GM21515 (cell line): ENCODE data around the gene TCF4.

ENCODE experiments used
- ATAC-seq: cut with Tn5 transposase; IDR thresholded peaks from one replicate; pipeline ENCODE4 v1.9.1; 2021; ENCODE audit not compliant: unreplicated experiment

TCF4 gene

DNA sequence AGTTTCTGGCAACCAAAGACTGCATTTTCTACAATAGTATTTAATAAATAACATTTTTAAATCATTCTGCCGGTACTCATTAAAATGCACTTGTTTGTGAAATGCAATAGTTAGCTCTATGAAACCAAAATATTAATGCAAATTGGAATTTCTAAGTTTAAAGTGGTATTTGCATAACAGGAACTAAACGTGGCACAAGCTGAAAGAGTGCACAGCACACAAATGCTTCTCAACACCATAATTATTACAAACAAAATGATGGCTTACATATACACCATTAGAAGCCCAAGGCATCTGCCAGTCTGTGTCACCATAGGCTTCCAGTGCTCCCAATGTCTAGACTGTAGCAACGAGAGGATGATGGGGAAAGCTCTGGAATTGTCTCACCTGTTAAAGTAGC lies 280.5 kb downstream of the TCF4 start:
- peak; percentile 47 for ATAC-seq

GRCh38 chr18:55306359-55307024 lies 281.5 kb downstream of the TCF4 start:
- ATAC-seq, result no peak

GRCh38 chr18:55302167-55302833 lies 285.7 kb downstream of the TCF4 start:
- no peak for ATAC-seq

GRCh38 chr18:55301824-55302166 lies 286.2 kb downstream of the TCF4 start:
- no peak for ATAC-seq

- no peak for ATAC-seq
Measured at GRCh38 chr18:55300936-55301531, 287.0 kb downstream of the TCF4 start.

GRCh38 chr18:55300421-55300935 lies 287.5 kb downstream of the TCF4 start:
- no peak for ATAC-seq

DNA sequence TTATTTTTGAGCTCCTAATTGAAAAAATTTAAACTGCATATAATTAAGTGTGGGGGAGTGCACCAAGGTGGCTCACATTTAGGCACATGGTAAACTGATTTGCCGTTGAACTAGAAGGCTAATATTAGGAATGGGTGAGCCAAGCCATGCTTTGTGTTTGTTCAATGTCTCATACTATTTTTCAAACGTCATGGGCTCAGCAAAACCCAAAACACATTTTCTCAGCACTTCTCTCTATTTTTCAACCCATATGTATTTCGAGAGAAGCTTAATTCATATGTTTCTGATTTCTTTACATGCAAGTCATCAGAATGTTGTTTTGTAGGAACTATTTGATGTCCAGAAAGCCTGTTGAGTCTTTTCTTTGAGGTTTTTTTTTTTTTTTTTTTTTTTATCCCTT lies 291.2 kb downstream of the TCF4 start:
- no peak for ATAC-seq

- no peak for ATAC-seq
Measured at GRCh38 chr18:55296115-55296514, 291.9 kb downstream of the TCF4 start.

DNA sequence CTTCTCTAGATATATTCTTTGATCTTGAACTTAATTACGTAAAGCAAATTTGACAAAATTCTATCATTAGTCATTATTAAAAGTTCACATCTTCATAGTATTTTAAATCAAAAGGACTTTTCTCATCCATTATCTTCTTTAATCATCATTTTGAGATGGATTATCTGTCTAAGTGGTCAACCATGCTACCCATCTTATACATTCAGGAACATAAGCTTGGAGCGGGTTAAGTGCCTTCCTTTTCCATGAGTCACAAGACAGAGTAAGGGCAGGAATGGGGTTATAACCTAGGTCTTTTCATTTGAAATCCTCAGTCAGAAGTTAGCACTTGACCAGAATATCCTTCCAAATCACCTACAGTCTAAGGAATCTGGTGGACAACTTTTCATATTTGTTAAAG lies 297.1 kb downstream of the TCF4 start:
- ATAC-seq, result no peak

- peak; percentile 54 for ATAC-seq
Measured at GRCh38 chr18:55289775-55290174, 298.2 kb downstream of the TCF4 start.

DNA sequence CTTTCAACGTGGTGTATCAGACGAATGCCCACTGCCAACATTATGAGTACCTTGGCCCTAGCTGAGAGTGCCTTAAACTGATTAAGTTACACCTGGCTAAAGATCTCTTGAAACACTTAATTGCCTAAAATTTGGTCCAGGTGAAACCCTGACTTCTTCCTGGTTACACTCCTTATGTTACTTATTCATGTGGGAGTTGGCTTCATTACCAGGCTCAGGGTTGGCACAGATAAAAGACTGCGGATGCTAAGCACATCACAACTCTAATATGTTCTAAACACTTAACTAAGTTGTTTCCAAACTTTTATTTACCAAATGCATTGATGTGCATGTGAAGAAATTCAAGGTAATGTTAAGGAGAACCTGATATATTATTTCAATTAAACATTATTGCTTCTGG lies 298.9 kb downstream of the TCF4 start:
- no peak for ATAC-seq

DNA sequence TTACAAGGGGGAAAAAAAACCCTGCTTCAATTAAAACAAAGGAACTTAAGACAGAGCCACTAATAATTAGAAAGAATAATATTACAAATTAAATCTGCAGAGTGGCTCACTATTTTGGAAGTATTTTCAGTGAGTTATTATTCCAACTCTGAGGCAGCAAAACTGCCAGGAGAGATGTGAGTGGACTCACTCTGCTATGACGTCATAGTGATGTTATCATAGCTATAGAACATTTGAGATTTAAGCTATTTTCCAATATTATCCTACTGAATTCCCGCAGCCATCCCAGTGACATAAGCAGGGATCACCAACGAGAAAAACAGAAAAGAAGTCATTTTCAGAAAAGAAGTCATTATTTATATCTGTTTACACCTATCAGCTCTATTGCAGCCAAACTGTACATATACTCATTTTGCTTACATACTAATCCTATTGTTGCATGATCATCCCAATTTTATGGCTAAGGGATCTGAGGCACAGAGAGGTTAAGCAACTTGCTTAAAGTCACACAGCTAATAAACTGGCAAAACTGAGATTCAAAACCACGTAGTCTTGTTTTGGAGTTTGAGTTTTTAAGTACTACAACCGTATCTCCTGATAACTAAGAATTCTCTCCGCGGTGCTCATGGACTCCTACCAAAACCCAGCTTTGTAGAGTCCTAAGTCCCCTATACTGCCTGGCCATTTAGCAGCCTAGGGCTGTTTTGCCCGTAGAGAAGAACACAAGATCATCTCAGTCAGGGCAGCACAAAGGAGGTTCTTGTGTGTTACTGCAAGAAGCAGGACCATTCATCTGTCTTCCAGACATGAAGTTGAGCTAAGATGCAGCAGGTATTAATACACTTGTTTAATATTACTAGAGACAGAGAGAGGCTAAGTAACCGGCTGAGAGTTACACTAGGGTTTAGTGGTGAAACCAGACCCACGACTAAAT lies 299.8 kb downstream of the TCF4 start:
- no peak for ATAC-seq

DNA sequence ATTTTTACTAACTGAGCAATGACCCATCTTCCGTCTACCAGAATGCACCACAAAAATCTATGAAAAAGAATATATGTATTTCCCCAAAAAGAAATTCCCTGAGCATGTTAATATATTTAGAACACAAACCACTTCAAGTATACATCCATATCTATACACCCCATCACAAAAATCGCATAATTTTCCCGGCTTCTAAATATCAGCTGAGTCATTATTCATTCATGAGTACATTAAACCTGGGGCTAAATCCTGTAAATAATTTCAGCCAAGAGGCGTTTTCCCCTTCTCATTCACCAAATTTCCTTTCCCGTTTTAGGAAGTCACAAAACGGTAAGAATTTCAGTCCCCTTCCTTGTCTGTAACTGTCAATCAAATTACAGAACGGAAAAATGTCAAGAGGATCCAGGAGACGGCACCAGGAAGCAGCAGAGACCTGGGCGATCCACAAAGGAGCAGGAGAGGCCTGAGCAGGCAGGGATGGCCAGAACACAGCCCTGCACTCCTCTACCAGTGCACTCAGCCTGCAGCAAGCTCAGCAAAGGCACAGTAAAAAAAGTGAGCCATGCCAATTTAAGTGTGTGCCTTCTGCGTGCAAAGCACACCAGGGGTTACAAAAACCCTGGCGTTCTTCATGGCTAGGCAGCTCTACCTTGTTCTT lies 300.7 kb downstream of the TCF4 start:
- ATAC-seq, result no peak

DNA sequence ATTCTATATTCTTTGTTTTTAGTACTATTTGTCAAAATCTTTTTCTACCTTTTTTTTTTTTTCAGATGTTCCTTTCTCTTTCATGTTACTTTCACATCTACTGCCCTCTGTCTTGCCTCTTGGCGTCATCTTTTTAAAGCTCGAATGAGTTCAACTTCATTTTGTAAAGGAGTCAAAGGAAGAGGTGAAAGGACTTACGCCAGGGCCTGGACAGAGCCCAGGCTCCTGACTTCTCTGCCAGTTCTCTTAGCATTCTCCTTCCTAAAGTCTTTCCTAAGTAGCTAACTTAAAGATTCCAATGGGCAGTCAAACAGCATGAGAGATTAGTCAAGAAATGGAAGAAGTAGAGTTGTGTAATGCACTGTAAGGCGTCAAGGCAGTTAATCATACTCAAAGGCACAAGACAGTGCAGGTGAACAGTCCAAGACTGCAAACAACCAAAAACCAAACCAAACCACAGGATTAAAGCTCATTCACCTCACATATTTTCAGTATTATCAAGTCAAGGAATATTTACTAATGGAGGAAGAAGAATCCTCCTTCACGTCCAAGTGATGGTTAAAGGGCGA lies 301.7 kb downstream of the TCF4 start:
- no peak for ATAC-seq

DNA sequence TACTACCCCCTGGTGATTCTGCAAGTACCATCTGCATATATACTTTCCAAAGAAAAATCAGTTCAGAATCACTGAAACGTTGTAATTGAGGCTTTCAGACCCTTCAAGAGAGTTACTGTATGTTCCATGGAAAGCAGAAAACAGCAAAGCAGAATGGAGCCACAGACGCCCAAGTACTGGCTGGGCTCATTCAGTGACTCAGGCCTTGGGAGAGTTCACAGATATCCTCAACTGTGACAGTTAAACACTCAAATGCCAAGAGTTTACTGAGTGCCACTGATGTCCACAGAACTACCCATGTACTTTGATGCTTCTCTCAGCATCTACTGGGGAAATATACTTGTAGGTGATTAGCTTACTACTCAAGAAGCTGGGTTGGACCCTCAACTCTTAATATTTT lies 303.4 kb downstream of the TCF4 start:
- no peak for ATAC-seq

DNA sequence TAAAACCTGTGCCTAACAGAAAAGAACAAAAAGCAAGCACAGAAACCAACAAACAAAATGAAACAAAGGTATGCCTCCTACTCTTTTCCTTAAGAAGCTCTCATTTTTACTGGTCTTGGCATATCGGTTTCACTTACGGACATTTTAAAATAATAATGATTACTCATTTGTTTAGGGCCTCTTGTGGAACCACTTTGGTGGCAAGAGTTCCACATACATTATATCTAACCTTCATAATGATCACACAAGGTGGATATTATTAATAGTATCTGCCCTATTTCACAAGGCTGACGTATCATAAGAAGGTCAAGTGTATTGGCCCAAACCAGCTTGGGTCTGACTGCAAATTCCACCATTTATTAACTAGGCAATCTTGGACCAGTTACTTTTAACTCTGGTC lies 304.7 kb downstream of the TCF4 start:
- ATAC-seq, result no peak

GRCh38 chr18:55280503-55280902 lies 307.5 kb downstream of the TCF4 start:
- ATAC-seq, result no peak

DNA sequence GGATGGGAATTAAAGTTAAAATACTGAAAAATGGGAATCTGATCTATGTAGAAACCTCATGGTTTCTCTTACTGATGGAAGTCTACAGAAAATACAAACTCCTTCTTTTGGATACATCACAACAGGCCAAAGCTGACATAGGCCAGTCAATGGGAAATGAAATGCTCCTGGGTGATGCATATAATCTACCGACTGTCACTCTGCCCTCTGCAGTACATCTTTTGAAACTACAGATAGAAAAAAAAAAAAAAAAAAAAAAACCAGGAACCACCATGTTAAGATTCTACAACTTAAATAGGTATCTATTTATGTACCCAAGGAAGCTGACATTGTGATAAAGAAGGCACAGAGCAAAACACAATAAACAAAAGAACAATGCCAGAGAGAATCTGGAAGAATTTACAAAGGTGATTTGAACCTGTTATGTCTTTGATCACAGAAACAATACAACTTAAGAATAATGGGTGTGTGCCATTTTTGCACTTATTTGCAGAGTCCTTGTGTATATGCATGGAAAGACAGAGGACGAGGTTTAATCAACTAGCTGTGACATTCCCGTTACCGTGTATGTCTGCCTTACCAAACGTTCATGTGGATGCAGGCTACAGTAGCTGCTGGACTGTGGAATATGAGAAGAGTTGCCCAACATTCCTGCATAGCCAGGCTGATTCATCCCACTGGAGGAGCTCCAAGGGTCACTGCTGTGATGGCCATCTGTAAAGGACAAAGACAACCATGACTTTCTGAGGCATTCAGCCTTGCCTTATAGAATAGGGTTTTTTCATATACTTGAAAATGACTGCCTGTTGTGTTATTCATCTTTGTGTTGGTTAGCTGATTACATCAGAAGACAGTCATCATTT lies 312.7 kb downstream of the TCF4 start:
- ATAC-seq, result no peak

DNA sequence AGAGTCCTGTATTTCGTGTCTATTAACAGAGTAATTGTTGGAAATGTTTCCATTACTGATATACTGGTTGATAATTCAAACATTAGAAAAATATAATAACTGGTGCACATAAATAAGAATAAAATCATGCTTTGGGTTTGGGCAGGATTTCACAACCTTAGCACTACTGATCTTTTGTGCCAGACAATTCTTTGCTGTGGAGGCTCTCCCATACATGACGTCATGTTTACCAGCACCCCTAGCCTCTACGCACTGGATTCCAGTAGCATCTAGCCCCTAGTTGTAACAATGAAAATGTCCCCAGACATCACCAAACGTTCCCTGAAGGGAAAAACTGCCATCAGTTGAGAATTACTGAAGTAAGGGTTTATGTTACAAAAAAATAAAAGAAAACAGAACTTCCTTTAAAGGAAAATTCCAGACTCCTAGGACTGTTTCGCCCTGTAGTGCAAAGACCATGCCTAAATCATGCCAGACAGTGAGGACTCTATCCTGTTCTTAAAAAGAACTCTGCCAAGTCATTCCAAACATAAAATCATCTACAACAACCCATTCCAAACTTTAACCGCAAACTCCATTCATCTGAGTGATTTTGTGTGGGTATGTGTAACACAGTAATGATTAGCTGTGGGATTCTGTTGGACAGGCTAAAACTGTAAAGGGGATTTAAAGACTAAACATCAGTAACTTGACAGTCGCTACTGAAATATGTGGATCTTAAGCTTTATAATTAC lies 315.3 kb downstream of the TCF4 start:
- ATAC-seq, result no peak
